D341Med (cell line): ENCODE results near the gene CNTN6.

Source experiments
- DNase-seq: peaks from one replicate; pipeline ENCODE4 v3.0.0; 2012; ENCODE audit warnings: low spot score

The CNTN6 gene

GRCh38 chr3:1423566-1424089, 330.8 kb downstream of the CNTN6 start:
- DNase-seq: no peak

GRCh38 chr3:1439395-1439794, 346.6 kb downstream of the CNTN6 start:
- peak; percentile 32 for DNase-seq

- DNase-seq: no peak
Measured at GRCh38 chr3:1442271-1442670, 349.4 kb downstream of the CNTN6 start.

GRCh38 chr3:1444195-1444594, 351.4 kb downstream of the CNTN6 start:
- no peak for DNase-seq

- DNase-seq: no peak
Measured at GRCh38 chr3:1446531-1446930, 353.7 kb downstream of the CNTN6 start.

GRCh38 chr3:1447452-1447851, 354.6 kb downstream of the CNTN6 start:
- DNase-seq: no peak

GRCh38 chr3:1448443-1448842, 355.6 kb downstream of the CNTN6 start:
- DNase-seq: no peak
